Activated CD4-positive, alpha-beta T cell treated with anti-CD3 and anti-CD28 coated beads, Interleukin-2, amount 50 U/mL, for 48 hours (primary cell): Measurements from ENCODE around the gene MAST2.
A peak's percentile ranks its signal among the peaks of the same experiment; 100 is the strongest.

ENCODE experiments used
- DNase-seq, 2 experiments: peaks; one replicate each; pipeline ENCODE4 v3.0.0-alpha.2; 2020

Gene MAST2

DNA sequence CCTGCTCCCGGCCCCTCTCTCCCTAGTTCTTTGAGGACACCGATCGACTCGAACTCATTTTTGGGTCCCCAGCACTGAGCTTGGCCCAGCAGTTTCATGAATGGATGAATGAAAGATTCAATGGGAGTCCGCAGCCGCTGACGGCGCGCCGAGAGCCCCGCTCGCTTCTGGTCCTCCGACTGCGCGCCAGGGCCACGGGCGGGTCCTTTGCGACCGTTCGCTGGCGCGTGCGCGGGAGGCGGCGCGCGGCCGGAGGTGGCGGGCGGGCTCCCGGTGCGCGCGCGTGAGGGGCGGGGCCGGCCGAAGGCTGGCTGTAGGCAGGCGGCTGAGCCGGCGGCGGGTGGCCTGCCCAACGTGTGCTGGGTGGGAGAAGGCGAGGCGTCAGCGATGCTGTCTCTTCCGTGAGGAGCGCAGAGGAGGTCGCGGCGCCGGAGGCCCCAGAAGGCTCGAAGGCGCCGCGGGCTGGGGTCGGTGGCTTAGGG lies at the start of gene MAST2:
MAST2 (plus strand) TSS at position 314 of the 482 bp plus-strand sequence. CDS start 284 bp downstream, outside the sequence.
- peak; percentile 88 for DNase-seq

- no peak for DNase-seq
These were observed 47.7 kb upstream of the MAST2 start for GRCh38 chr1:45755697-45756096.

GRCh38 chr1:45762291-45762690 lies 41.1 kb upstream of the MAST2 start:
- DNase-seq, result no peak

DNA sequence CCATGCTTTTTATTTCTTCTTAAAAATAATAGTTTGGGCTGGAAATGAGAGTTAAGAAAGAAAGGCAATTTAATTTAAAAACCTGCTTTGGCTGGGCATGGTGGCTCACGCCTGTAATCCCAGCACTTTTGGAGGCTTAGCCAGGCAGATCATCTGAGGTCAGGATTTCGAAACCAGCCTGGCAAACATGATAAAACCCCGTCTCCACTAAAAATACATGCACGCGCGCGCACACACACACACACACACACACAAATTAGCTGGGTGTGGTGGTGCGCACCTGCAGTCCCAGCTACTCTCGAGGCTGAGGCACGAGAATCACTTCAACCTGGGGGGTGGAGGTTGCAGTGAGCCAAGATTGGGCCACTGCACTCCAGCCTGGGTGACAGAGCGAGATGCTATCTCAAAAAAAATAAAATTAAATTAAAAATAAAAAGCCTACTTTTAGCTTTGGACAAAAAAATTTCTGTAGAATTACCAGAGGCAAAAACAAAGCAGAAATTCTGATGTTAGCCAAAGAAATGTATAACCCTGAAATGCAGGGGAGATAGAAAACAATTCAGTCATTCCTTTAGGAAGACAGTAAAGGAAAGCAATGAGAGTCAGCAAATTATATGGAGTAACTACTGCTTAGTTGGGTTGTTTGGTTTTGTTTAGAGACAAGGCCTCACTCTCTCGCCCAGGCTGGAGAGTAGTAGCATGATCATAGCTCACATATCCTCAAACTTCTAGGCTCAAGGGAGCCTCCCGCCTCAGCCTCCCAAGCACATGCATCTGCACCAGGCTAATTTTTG lies 37.2 kb upstream of the MAST2 start:
- DNase-seq, result no peak

GRCh38 chr1:45767035-45767434 lies 36.4 kb upstream of the MAST2 start:
- no peak for DNase-seq

GRCh38 chr1:45769261-45769932 lies 34.0 kb upstream of the MAST2 start:
- no peak for DNase-seq

DNA sequence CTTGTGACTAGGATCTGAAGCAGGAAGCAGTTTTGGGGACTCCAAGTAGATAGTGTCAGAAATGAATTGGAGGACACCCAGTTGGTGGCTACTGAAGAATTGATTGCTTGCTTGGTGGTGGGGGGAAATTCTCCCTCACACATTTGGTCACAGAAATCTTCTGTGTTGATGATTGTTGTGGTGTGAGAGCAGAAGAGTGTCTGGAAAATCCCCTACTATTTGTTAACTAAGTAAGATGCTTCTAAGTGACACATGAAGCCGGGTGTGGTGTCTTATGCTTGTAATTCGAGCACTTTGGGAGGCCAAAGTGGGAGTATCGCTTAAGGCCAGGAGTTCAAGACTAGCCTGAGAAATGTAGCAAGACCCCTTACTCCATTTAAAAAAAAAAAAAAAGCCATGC lies 30.4 kb upstream of the MAST2 start:
- DNase-seq, result no peak

DNA sequence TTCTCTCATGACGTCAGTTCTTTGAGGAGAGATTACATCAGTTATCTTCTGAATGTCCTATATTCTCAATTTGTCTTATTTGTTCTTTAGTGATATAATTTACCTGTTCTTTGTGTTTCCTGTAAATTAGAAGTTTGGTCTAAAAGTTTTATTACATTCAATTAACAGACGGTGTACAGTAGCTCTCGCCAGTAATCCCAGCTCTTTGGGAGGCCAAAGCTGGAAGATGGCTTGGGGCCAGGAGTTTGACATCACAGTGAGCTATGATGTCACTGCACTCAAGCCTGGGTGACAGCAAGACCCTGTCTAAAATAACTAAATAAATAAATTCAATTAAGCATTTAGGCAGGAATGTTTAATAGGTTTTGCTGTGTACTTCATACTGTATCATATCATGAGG lies 27.6 kb upstream of the MAST2 start:
- no peak for DNase-seq

DNA sequence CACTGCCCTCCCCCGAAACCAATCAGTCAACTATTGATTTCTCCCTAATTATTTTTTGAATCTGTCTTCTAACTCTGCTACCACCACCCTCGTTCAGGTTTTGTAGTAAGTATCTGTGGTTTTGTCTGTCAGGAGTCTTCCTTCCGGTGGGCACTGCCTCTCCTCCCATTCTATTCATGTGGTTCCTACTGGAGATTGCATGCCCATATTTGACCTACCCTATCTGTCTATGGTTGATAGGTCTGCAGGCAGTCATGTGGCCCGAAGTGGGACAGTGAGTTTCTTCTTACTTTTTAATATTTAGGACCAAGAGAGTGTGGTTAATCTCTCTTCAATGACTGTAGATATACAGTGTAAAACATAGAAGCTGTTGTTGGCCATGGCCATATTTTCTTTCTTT lies 17.8 kb upstream of the MAST2 start:
- DNase-seq, result peak; percentile 9 to 28

DNA sequence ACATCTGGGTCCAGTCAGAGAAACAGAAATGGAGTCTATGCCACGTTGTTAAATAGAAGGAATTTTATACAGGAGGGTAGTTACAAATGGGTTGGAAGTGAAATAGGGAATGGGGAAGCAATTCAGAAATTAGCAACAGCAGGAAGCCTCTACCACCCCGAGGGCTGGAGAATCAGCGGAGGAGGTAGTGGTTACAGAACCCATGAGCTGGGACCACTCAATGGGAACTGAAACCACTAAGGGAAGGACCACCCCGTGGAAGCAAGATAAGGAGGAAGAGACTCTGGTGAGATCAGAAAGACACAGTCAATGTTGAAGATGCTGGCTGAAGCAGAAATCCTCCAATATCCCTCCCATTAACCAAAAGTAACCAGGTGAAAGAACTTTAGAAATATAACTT lies 15.5 kb upstream of the MAST2 start:
- no peak for DNase-seq

GRCh38 chr1:45789601-45790000 lies 13.8 kb upstream of the MAST2 start:
- DNase-seq, result no peak

- DNase-seq, result no peak
These were observed 10.7 kb upstream of the MAST2 start for GRCh38 chr1:45792744-45793143.

DNA sequence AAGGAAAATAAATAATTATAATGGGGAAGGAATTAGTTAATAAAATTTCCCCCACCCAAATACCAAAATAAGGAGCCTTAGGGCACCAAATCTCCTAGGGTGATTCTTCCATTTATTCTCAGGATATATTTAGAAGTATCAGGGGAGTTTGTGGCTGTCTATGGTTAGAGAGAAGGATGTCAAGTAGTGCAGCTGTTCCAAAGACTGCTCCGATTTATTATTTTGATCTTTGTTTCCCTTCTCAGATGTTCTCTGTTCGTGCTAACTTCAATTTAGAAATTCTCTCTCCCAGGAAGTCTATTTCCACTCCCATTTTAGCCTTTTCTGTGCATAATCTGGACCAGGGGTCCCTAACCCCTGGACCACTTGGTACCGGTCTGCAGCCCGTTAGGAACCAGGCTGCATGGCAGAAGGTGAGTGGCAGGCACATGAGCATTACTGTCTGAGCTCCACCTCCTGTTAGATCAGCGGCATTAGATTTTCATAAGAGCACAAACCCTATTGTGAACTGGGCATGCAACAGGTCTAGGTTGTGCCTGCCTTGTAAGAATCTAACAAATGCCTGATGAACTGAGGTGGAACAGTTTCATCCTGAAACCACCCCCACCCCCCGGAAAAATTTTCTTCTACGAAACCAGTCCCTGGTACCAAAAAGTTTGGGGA lies 9.3 kb upstream of the MAST2 start:
- DNase-seq, result no peak

- DNase-seq, result no peak
These were observed 7.0 kb upstream of the MAST2 start for GRCh38 chr1:45796381-45796780.

DNA sequence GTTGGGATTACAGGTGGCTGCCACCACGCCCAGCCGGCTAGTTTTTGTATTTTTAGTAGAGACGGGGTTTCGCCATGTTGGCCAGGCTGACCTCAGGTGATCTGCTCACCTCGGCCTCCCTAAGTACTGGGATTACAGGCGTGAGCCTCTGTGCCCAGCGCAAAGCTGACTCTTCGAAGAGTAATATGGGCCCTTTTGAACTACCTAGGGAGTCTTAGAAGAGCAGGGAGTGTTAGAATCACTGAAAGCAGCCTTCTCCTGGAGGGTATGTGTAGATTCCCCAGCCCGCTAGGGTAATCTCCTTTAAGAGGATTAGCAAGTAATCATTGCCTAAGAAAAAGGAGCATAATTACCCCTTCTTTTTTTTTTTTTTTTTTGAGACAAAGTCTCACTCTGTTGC lies 6.5 kb upstream of the MAST2 start:
- DNase-seq, result no peak

- DNase-seq, result no peak
These were observed 2.5 kb upstream of the MAST2 start for GRCh38 chr1:45800899-45801298.

DNA sequence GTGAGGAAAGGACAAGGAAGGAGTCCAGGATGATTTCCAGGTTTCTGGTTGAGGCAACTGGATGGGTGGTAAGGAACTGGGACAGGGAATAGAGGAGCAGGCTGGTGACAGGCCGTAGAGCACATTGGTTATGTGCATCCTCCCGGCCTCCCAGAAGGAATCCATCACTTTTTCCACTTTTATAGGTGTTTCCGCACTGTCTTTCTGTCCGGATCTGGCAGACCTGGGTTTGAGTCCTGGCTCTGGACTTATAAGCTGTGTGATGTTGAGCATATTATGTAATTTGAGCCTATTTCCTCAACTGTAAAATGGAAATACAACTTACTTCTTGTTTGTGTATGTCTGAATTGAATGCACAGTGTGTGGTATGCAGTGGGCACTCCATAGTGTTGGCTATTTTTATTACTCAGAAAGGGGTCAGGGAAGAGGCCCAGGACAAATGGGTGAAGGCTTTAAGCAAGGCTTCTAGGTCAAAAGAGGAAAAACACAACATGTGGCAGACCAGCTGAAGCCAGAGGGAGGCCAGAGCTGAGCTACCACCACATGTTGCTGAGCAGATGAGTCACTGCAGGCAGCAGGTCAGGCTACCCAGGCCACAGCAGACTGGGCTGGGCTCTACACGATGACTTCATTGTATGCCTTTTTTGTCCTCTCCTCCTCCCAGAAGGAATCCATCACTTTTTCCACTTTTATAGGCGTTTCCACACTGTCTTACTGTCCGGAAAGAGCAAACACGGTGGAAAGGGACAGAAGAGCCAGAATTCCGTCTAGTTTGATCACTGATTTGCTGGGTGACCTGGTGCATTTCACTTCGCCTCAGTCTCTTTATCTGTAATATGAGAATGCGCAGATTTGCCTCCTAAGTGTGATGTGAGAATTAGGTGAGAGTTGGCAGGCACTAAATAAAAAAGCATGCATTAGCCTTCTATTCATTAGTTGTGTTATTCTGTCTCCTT lies 791 bp upstream of the MAST2 start:
- peak; percentile 27 to 41 for DNase-seq

GRCh38 chr1:45803781-45804668 lies 613 bp downstream of the MAST2 start:
- peak; percentile 22 to 47 for DNase-seq

- no peak for DNase-seq
These were observed 1.2 kb downstream of the MAST2 start for GRCh38 chr1:45804669-45804969.

DNA sequence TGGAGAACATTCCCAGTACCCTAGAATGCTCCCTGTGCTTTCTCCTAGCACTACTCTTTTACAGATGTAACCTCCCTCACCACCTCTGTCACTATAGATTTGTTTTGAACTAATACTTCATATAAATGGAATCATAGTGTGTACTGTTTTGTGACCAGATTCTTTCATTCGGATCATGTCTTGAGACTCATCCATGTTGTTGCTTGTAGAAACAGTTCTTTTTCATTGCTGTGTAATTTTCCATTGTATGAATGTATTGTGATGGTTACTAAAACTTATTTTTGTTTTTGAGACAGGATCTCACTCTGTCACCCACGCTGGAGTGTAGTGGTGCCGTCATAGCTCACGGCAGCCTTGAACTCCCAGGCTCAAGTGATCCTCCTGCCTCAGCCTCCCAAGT lies 2.7 kb downstream of the MAST2 start:
- no peak for DNase-seq

GRCh38 chr1:45809761-45810160 lies 6.3 kb downstream of the MAST2 start:
- DNase-seq, result no peak

- no peak for DNase-seq
These were observed 11.4 kb downstream of the MAST2 start for GRCh38 chr1:45814776-45815175.
